OCI-LY3 (cell line): Measurements from ENCODE around the gene CAMK2B.

Experiments
- CTCF ChIP-seq: fragments of 200-600, 300-600 bp; sonication (generic); IDR thresholded peaks from 2 replicates; pipeline ENCODE4 v1.5.1; 2014; ENCODE audit warnings: antibody characterized with exemption, low read length, low read depth
- EZH2phosphoT487 ChIP-seq: fragments of 200-600 bp; shearing (Covaris generic); IDR thresholded peaks from 2 replicates; pipeline ENCODE4 v1.6.1; 2018; ENCODE audit warnings: antibody characterized with exemption, mixed run types, low read depth

- TF ChIP-seq CTCF (no peak), EZH2phosphoT487 (no peak)
Observed at GRCh38 chr7:44173911-44174693, 151.3 kb downstream of the CAMK2B start.
